Ovary (tissue), 9 donors: ENCODE measurements around the gene PFKP. TPM values are rescaled to one million over a fixed set of nuclear protein-coding genes. Genes with fewer than 3 reads are reported as not detected.

ENCODE experiments used
- DNase-seq, 5 donors: peaks; one replicate each; pipeline ENCODE4 v3.0.0-alpha.2; 2019 to 2020
- H3K27ac ChIP-seq, 2 donors: fragments of 200-600 bp; one replicate each; pipeline versions ENCODE4 v1.5.1 to v1.8.0; 2019 to 2022
- H3K27me3 ChIP-seq: fragments of 200-600 bp; one replicate; pipeline ENCODE4 v1.8.0; 2022
- H3K36me3 ChIP-seq: fragments of 200-600 bp; sonication (generic); one replicate; pipeline ENCODE4 v1.5.1; 2019
- H3K4me1 ChIP-seq: one replicate; pipeline ENCODE4 v1.8.1; 2013; ENCODE audit warnings: mild to moderate bottlenecking, moderate library complexity; ENCODE audit not compliant: insufficient read depth
- H3K4me3 ChIP-seq: fragments of 200-600 bp; sonication (generic); one replicate; pipeline ENCODE4 v1.5.1; 2017
- H3K9me3 ChIP-seq, 2 donors: fragments of 200-600 bp in 1 of 2; sonication (generic) in 1 of 2; one replicate each; pipeline versions ENCODE4 v1.5.1 to v1.8.1; 2013 to 2019; ENCODE audit warnings: mild to moderate bottlenecking in 1 of 2, moderate library complexity in 1 of 2
- EP300 ChIP-seq: sonication (generic); formaldehyde crosslinking; IDR thresholded peaks from one replicate; pipeline ENCODE4 v1.6.1; 2017; ENCODE audit warnings: antibody characterized with exemption
- POLR2A ChIP-seq: fragments of 450-650 bp; IDR thresholded peaks from one replicate; pipeline ENCODE4 v1.6.1; 2017; ENCODE audit warnings: antibody characterized with exemption, mild to moderate bottlenecking, moderate library complexity
- WGBS, 3 donors: extraction: QIAGEN DNeasy Blood & Tissue Kit in 1 of 3; methylation state at CpG; one replicate each; pipeline versions ENCODE4 v1.1.5 to v1.1.7; 2013 to 2017; 5-methylcytosine and 5-hydroxymethylcytosine counted together
- intact Hi-C, 4 donors: fragments of 100-400 bp; cut with DNase I; formaldehyde crosslinking; loops; one replicate each; pipeline versions ENCODE4 v1.11.0 to v1.15.1; 2022 to 2023
- polyA plus RNA-seq, 2 donors: library from polyadenylated mRNA; stranded (reverse); fragments of 200-250 nt in 1 of 2; fragments of 350-450 nt in 1 of 2; fragmentation: Illumina TruSeq in 1 of 2; extraction: RNeasy Lipid Tissue Mini Kit (QIAGEN cat#74804) in 1 of 2; gene quantifications; one replicate each; pipeline ENCODE4 v1.2.3, GENCODE V29; 2013 to 2014
- total RNA-seq, 7 donors: library from RNA; depleted of rRNA in 2 of 7; stranded (reverse); fragments of >200 nt in 2 of 7; fragmentation: NEBNext Ultra II Directional in 3 of 7; extraction: Animal tissue kit (Norgen Biotek cat#: 25700) in 3 of 7; gene quantifications; one replicate each; pipeline versions ENCODE4 v1.1.0 to v1.2.4, GENCODE V29; 2016 to 2023
- TF ChIP-seq, protein P1 (sequence below), 3 donors: fragments of 450-650 bp in 2 of 3; fragments of 200-600 bp in 1 of 3; IDR thresholded peaks; one replicate each; pipeline versions ENCODE4 v1.5.1 to v1.8.0; 2016 to 2022; ENCODE audit warnings: antibody characterized with exemption in 3 of 3, mild to moderate bottlenecking in 1 of 3
- donor health status: DM: no; HTN: no; CAD: no; lungs with moderate emphysema.
- donor health status: DM: no; HTN: no; CAD: no.
- donor health status: Bipolar disorder and iron deficiency.
- donor health status: DM: yes; HTN: yes; CAD: no.
- donor health status: DM: no; HTN: no; CAD: no.
- donor health status: DM: yes; HTN: yes; CAD: no.

The PFKP gene
- total and polyA plus RNA-seq, 9 donors = 12.4 to 74.9 (median 23.1) TPM

DNA sequence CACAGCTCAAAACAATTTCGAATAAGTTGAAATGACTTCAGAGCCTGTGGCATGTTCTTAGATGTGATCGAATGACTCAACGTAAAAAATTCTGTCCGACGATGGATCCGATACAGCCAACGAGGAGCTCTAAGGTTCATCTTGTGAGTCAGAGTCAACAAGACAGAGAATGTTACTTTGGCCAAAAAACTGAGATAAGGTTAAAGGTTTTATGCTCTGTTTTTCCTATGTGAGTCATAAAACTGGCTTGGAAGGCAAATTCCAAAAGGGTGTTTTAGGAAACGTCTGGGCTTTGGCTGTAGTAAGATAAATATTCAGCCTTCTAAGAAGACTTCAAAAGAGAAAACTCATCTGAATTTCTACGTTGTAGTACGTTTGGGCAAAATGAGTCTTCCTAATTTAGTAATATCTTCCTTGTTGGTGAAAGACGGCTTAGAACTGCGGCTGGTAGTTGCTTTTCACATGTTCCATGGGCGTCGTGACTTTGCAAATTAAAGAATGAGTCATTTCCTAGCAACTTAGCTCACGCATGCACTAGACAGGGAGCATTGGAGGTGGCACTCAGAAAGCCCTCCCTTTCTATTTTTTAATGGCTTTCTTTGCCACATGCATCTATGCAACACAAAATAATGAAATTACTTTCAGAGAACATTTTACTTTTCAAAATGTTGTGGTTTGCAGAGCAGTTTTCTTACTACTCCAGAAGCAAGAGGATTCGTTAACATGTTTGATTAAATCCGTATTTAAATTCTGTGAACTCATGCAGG is 28.2 kb downstream of the PFKP start:
- Histone ChIP-seq H3K36me3 (no peaks in the 10 kb centered on the region), H3K4me3 (no peak overlapping the region), H3K27me3 (no peaks in the 10 kb centered on the region), H3K9me3 (no peaks in the 10 kb centered on the region), H3K4me1 (peaks cover 6% of the 10 kb centered on the region), H3K27ac (peak overlapping the region; percentile 3 to 54)
- peak in 2 of 5 donors; percentile 40 to 53 for DNase-seq
- intact Hi-C loops = no loop called here
- TF ChIP-seq, protein P1, sequence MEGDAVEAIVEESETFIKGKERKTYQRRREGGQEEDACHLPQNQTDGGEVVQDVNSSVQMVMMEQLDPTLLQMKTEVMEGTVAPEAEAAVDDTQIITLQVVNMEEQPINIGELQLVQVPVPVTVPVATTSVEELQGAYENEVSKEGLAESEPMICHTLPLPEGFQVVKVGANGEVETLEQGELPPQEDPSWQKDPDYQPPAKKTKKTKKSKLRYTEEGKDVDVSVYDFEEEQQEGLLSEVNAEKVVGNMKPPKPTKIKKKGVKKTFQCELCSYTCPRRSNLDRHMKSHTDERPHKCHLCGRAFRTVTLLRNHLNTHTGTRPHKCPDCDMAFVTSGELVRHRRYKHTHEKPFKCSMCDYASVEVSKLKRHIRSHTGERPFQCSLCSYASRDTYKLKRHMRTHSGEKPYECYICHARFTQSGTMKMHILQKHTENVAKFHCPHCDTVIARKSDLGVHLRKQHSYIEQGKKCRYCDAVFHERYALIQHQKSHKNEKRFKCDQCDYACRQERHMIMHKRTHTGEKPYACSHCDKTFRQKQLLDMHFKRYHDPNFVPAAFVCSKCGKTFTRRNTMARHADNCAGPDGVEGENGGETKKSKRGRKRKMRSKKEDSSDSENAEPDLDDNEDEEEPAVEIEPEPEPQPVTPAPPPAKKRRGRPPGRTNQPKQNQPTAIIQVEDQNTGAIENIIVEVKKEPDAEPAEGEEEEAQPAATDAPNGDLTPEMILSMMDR (IDR thresholded peaks at IDR 0.05) = no peak
- TF ChIP-seq POLR2A = no peak
- WGBS, 3 donors = 1 to 4% (median 1%) methylated on average over 17 of the region's 17 CpGs

DNA sequence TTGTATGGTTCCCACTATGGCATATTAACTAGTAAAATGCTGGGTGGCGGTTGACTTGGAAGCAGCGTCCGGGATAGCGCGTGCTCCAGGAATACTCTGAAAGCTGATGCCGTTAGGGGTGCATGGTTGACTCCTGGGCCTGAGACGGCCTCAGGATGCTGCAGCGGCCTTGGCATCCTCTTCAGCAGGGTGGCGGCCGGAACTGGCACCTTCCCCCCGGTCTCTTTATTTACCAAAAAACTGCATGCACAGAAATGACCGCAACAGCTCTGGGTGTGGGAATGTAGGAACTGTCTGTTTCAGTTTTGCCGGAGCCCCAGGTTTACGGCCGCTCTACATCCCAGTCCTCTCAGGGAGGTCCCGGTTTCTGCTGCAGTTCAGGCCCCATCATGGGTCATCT is 28.8 kb downstream of the PFKP start:
- Histone ChIP-seq H3K4me1 (peaks cover 6% of the 10 kb centered on the region), H3K9me3 (no peaks in the 10 kb centered on the region), H3K4me3 (no peak overlapping the region), H3K27me3 (no peaks in the 10 kb centered on the region), H3K36me3 (no peaks in the 10 kb centered on the region), H3K27ac (peak overlapping the region; percentile 3 to 54)
- 24 to 48% (median 42%) methylated on average over 16 of the region's 16 CpGs for WGBS, 3 donors
- TF ChIP-seq, protein P1 (IDR thresholded peaks at IDR 0.05) = no peak
- TF ChIP-seq POLR2A = no peak
- TF ChIP-seq EP300 = no peak
- DNase-seq = no peak
- intact Hi-C loops = no loop called here

DNA sequence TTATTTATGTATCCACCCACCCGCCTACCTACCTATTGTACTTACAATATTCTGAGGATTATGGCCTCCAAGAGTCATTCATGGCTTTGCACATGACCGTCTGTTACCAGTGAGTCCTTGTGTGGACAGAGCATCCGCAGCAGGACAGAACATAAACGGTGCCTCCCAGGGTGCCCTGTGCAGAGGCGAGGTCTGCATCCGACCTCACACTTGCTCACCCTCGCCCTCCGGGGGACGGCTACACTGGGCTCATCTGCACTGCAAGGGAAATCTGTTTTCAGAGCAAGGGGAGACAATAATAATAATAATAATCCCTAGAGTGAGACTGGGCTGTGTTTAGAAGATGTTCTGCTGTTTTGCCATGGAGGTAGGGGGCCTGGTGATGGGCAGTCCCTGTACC is 29.8 kb downstream of the PFKP start:
- no peak for TF ChIP-seq POLR2A
- TF ChIP-seq, protein P1 (IDR thresholded peaks at IDR 0.05) = no peak
- no peak for TF ChIP-seq EP300
- DNase-seq = no peak
- 78 to 87% (median 85%) methylated on average over 9 of the region's 9 CpGs for WGBS, 3 donors

DNA sequence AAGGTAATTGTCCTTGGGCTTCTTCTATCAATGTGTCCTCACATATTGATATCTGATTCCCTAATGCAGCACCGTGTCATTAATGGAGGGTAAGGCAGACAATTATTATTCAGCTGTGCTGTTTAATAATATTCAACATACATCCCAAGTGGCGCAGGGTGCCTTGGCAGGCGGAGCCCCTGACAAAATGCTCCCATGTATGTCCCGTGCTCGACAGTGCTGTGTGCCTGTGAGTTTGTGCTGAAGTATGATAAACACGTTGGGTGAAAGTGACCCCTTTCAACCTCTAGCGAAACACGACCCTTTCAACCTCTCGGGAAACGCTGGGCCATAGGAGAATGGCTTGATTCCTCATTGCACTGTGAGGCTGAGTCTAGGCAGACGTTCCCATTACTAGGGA is 31.3 kb downstream of the PFKP start:
- peaks cover 6% of the 10 kb centered on the region for H3K4me1 ChIP-seq
- H3K4me3 ChIP-seq = no peak overlapping the region
- 78 to 85% (median 82%) methylated on average over 11 of the region's 11 CpGs for WGBS, 3 donors

More for the DNA sequence above, 29.8 kb downstream of the PFKP start:
- Histone ChIP-seq H3K27me3 (no peaks in the 10 kb centered on the region), H3K4me1 (peaks cover 6% of the 10 kb centered on the region), H3K36me3 (no peaks in the 10 kb centered on the region), H3K9me3 (no peaks in the 10 kb centered on the region), H3K4me3 (no peak overlapping the region), H3K27ac (no peak overlapping the region)
- intact Hi-C loops = no loop called here

More for the DNA sequence above, 31.3 kb downstream of the PFKP start:
- H3K27me3 ChIP-seq = no peaks in the 10 kb centered on the region
- no peak overlapping the region for H3K27ac ChIP-seq
- no peaks in the 10 kb centered on the region for H3K36me3 ChIP-seq
- no peak for TF ChIP-seq POLR2A
- TF ChIP-seq EP300 = no peak
- TF ChIP-seq, protein P1 (IDR thresholded peaks at IDR 0.05) = no peak
- intact Hi-C loops = no loop called here
- H3K9me3 ChIP-seq = no peaks in the 10 kb centered on the region
- DNase-seq = no peak
